Muscle layer of colon (tissue), 2 donors: ENCODE measurements around the gene TXLNB.

Experiments
- H3K27ac ChIP-seq: one replicate; pipeline ENCODE4 v1.7.0; 2013; ENCODE audit warnings: low read depth, mild to moderate bottlenecking, low read length, moderate library complexity
- H3K27me3 ChIP-seq, 2 donors: one replicate each; pipeline ENCODE4 v1.7.0; 2013; ENCODE audit warnings: low read length in 2 of 2, mild to moderate bottlenecking in 2 of 2; ENCODE audit not compliant: insufficient read depth in 2 of 2, control insufficient read depth in 1 of 2
- H3K36me3 ChIP-seq: one replicate; pipeline ENCODE4 v1.7.0; 2013; ENCODE audit warnings: mild to moderate bottlenecking, low read length; ENCODE audit not compliant: insufficient read depth
- H3K4me1 ChIP-seq: one replicate; pipeline ENCODE4 v1.7.0; 2013; ENCODE audit warnings: mild to moderate bottlenecking, low read length; ENCODE audit not compliant: insufficient read depth
- H3K4me3 ChIP-seq, 2 donors: one replicate each; pipeline ENCODE4 v1.7.0; 2013; ENCODE audit warnings: low read length in 2 of 2, low read depth in 1 of 2, mild to moderate bottlenecking in 1 of 2, moderate library complexity in 1 of 2
- H3K9ac ChIP-seq: one replicate; pipeline ENCODE4 v1.7.0; 2013; ENCODE audit warnings: low read length
- H3K9me3 ChIP-seq: one replicate; pipeline ENCODE4 v1.7.0; 2013; ENCODE audit warnings: mild to moderate bottlenecking, low read length
- donor health status: abdominal sarcoma.
- donor health status: Adenocarcinoma of cecum.

The TXLNB gene

GRCh38 chr6:139327038-139327437 lies 35.2 kb upstream of the TXLNB start:
- Histone ChIP-seq H3K9me3 (no peaks in the 10 kb centered on the region), H3K27ac (no peak overlapping the region), H3K4me1 (no peaks in the 10 kb centered on the region), H3K9ac (no peak overlapping the region), H3K36me3 (no peaks in the 10 kb centered on the region), H3K4me3 (no peak overlapping the region), H3K27me3 (no peaks in the 10 kb centered on the region)

DNA sequence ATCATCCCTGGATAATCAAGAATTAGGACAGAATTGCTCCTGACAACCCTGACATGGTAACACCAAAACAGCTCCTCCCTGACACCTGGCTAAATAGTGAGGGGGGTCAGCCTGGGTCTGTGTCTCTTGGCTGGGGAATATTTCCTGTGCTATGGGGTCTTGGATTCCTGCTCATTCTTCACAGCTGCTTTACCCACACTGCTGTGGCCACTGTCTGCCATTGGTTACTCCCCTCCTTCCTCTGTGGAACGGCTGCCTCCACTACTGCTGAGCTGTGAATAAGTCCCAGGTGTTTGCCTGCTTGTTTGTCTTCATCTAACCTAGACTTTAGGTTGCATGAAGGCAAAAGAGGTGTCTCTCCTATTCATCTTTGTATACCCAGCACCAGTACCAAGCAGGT lies 33.9 kb upstream of the TXLNB start:
- no peak overlapping the region for H3K27ac ChIP-seq
- H3K36me3 ChIP-seq: no peaks in the 10 kb centered on the region
- no peaks in the 10 kb centered on the region for H3K27me3 ChIP-seq
- H3K9ac ChIP-seq: no peak overlapping the region
- H3K4me3 ChIP-seq: no peak overlapping the region
- no peaks in the 10 kb centered on the region for H3K9me3 ChIP-seq
- H3K4me1 ChIP-seq: no peaks in the 10 kb centered on the region

GRCh38 chr6:139325125-139325524 lies 33.3 kb upstream of the TXLNB start:
- Histone ChIP-seq H3K4me3 (no peak overlapping the region), H3K27me3 (no peaks in the 10 kb centered on the region), H3K9me3 (no peaks in the 10 kb centered on the region), H3K4me1 (no peaks in the 10 kb centered on the region), H3K36me3 (no peaks in the 10 kb centered on the region), H3K9ac (no peak overlapping the region), H3K27ac (no peak overlapping the region)

- Histone ChIP-seq H3K27ac (no peak overlapping the region), H3K9ac (no peak overlapping the region), H3K27me3 (no peaks in the 10 kb centered on the region), H3K4me1 (no peaks in the 10 kb centered on the region), H3K9me3 (no peaks in the 10 kb centered on the region), H3K4me3 (no peak overlapping the region), H3K36me3 (no peaks in the 10 kb centered on the region)
These were observed 32.4 kb upstream of the TXLNB start for GRCh38 chr6:139324301-139324555.

- Histone ChIP-seq H3K9ac (no peak overlapping the region), H3K9me3 (no peaks in the 10 kb centered on the region), H3K4me3 (peak overlapping the region; percentile 14 to 29), H3K36me3 (no peaks in the 10 kb centered on the region), H3K27ac (no peak overlapping the region), H3K27me3 (no peaks in the 10 kb centered on the region), H3K4me1 (no peaks in the 10 kb centered on the region)
These were observed 31.9 kb upstream of the TXLNB start for GRCh38 chr6:139323511-139324300.

GRCh38 chr6:139320081-139320480 lies 28.3 kb upstream of the TXLNB start:
- Histone ChIP-seq H3K36me3 (no peaks in the 10 kb centered on the region), H3K9me3 (no peaks in the 10 kb centered on the region), H3K9ac (no peak overlapping the region), H3K4me1 (no peaks in the 10 kb centered on the region), H3K27ac (no peak overlapping the region), H3K27me3 (no peaks in the 10 kb centered on the region), H3K4me3 (no peak overlapping the region)

DNA sequence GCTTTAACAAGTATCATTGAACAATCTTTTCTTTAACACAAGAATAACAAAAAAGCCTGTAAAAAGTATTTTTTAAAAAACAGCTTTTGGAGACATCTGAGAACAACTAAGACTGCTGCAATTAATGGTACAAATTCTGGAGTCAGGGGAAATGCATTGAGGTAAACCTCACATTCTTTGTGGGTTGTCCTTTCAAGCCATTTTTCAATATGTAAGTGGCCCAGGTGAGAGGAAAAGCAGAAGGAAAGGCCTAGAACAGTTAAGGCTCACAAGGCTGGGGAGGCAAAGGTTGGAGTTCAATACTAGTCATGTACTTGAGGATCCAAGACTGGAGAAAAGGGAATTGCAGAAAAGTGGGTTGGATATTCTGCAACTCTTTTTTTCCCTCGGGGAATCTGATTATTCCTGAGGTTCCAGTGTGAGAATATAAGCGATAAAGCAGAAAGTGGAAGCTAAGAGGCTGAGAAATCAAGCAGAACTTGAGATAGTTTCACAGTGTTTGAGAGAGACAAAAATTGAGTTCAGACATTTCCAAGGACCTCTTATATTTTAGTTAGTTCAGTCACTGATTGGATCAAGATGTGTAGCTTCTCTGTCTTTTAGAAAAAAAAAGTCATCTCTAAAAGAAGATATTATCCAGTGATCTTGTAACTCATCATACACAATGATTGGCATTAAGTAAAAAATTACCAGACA lies 25.0 kb upstream of the TXLNB start:
- H3K4me1 ChIP-seq: no peaks in the 10 kb centered on the region
- H3K36me3 ChIP-seq: no peaks in the 10 kb centered on the region
- no peaks in the 10 kb centered on the region for H3K27me3 ChIP-seq
- H3K9ac ChIP-seq: no peak overlapping the region
- no peak overlapping the region for H3K27ac ChIP-seq
- no peaks in the 10 kb centered on the region for H3K9me3 ChIP-seq
- H3K4me3 ChIP-seq: no peak overlapping the region

DNA sequence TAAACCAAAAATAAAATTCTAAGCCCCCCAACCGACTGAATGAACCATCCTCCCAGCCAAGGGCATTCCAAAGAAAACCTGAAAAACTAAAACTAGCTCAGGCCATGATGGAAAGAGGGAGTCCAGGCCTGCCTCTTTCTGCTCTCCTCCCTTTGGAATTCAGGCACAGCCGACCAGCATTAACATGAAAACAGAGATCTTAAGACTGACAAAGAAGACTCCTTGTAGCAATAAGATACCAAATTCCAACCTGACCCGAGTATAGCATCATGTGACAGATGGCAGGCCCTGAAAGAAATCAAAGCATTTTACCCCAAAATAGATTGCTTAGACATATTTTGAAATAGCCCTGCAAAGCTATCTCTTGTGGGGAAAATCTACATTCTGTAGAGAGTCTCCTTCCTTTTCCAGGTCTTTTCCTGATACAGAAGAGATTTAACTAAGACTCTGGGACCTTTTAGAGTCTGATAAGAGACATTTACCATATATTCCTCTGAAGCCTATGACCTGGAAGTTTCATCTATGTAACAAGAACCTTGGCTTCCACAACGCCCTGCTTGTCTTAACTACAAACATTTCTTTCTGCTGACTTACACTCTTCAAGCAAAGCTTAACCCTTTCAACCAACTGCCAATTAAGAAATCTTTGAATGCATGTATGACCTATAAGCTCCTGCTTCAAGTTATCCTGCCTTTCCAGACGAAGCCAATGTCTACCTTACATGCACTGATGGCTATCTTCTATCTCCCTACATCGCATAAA lies 22.2 kb upstream of the TXLNB start:
- Histone ChIP-seq H3K4me1 (no peaks in the 10 kb centered on the region), H3K9ac (no peak overlapping the region), H3K27me3 (no peaks in the 10 kb centered on the region), H3K4me3 (no peak overlapping the region), H3K36me3 (no peaks in the 10 kb centered on the region), H3K9me3 (no peaks in the 10 kb centered on the region), H3K27ac (no peak overlapping the region)

DNA sequence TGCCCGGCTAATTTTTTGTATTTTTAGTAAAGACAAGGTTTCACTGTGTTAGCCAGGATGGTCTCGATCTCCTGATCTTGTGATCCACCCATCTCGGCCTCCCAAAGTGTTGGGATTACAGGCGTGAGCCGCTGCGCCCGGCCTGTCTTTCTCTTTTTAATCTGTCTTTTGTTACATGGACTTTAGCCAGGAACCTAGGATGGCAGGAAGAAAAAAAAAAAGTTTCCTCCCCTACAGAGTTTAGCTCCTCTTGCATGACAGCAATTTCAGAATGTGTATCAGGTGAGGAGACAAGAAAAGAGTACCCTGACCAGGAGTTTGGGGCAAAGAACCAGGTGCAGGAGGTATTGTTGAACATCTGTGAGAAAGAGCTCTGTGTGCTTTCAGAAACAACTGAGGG lies 21.4 kb upstream of the TXLNB start:
- H3K27ac ChIP-seq: no peak overlapping the region
- no peaks in the 10 kb centered on the region for H3K27me3 ChIP-seq
- H3K4me3 ChIP-seq: no peak overlapping the region
- H3K36me3 ChIP-seq: no peaks in the 10 kb centered on the region
- no peaks in the 10 kb centered on the region for H3K4me1 ChIP-seq
- no peaks in the 10 kb centered on the region for H3K9me3 ChIP-seq
- no peak overlapping the region for H3K9ac ChIP-seq

DNA sequence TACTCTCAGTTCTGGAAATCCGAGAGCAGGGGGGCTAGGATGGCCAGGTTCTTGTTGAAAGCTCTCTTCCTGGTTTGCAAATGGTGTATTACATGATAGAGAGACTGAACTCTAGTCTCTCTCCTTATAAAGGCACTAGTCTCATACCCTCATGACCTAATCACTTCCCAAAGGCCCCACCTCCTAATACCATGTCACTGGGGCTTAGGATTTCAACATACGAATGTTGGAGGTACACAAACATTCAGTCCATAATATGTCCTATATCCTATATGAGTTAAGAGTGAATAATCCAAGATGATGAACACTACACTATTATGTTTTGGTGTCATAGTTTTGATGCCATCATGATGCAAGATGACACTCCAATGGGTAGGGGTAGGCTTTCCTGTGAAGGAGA lies 20.0 kb upstream of the TXLNB start:
- H3K27ac ChIP-seq: no peak overlapping the region
- H3K27me3 ChIP-seq: no peaks in the 10 kb centered on the region
- no peak overlapping the region for H3K4me3 ChIP-seq
- H3K9me3 ChIP-seq: no peaks in the 10 kb centered on the region
- H3K9ac ChIP-seq: no peak overlapping the region
- H3K36me3 ChIP-seq: no peaks in the 10 kb centered on the region
- H3K4me1 ChIP-seq: no peaks in the 10 kb centered on the region

DNA sequence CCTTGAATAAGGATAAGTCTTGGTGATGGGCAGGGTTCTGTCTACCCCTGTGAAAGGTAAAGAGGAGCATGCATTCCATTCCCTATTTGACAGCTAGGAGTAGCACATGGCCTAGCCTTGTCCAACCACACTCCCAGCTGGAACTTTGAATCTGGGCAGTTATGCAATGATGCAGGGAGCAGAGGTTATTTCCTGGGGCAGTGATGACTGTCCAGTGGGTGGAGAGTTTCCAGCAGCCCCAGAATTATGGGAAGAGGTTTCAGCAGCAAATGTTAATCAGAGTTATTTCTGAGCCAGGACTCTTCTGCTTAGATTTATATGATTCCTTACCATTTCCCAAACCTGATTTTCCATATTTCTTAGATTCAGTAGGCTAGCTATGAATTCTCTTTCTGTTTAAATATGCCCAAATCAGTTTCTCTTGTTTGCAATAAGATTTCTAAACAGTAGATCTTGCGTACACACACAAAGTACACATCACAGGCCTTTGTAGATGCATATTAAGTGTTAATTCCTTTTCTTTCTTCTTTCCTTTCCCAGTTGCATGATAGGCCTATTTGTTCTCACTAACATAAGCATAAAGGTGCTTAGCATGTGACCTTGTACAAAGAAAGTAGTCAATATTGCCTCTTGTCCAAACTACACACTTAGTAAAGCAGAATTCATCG lies 17.3 kb upstream of the TXLNB start:
- H3K27ac ChIP-seq: no peak overlapping the region
- no peaks in the 10 kb centered on the region for H3K36me3 ChIP-seq
- H3K9ac ChIP-seq: no peak overlapping the region
- H3K9me3 ChIP-seq: no peaks in the 10 kb centered on the region
- H3K4me3 ChIP-seq: no peak overlapping the region
- no peaks in the 10 kb centered on the region for H3K27me3 ChIP-seq
- H3K4me1 ChIP-seq: no peaks in the 10 kb centered on the region
